GM12878 (cell line): Measurements from ENCODE around the gene FBXO21. TPM values are rescaled to one million over a fixed set of nuclear protein-coding genes. Genes with fewer than 3 reads are reported as not detected.
A peak's percentile ranks its signal among the peaks of the same experiment; 100 is the strongest.

ENCODE experiments used
- ATAC-seq: fragments of 200-7000 bp; cut with Tn5 transposase; 3 replicates; pipeline ENCODE4 v1.9.1; 2020; ENCODE audit warnings: mild to moderate bottlenecking, moderate library complexity
- BruUV-seq: library from RNA; stranded (reverse); fragments of 400-500 nt; replicated peaks from 2 replicates; lab custom pipeline; 2021; lab: Mats Ljungman, UMichigan
- CTCF ChIA-PET: fragments of 300-600 bp; sonication (Branson Sonifier 250); formaldehyde crosslinking; extraction: SDS; loops from one replicate; lab custom pipeline; 2021; ENCODE audit warnings: inconsistent platforms; lab: Yijun Ruan, JAX
- POLR2A ChIA-PET: fragments of 350-600 bp; formaldehyde crosslinking; extraction: SDS; loops from one replicate; lab custom pipeline; 2021; ENCODE audit warnings: inconsistent platforms; lab: Charles Lee
- RAD21 ChIA-PET: fragments of 300-600 bp; sonication (Branson Sonifier 250); formaldehyde crosslinking; loops from one replicate; lab custom pipeline; 2023; ENCODE audit warnings: antibody characterized with exemption; ENCODE audit not compliant: unreplicated experiment; lab: Charles Lee
- SMC1A ChIA-PET: fragments of 300-600 bp; sonication (Branson Sonifier 250); formaldehyde crosslinking; loops from one replicate; lab custom pipeline; 2023; ENCODE audit not compliant: unreplicated experiment, uncharacterized antibody; lab: Charles Lee
- DNase-seq: peaks from one replicate; pipeline ENCODE4 v3.0.0-alpha.2; 2011; ENCODE audit warnings: low read depth, low spot score
- FAIRE-seq: peaks from 3 replicates; lab custom pipeline; 2011; peaks lifted over from hg19 to GRCh38; lab: Jason Lieb, UNC
- H2AFZ ChIP-seq: 2 replicates; pipeline ENCODE4 v1.6.0; 2011; ENCODE audit warnings: low read depth, low read length, control low read depth; ENCODE audit not compliant: control insufficient read depth
- H3K27ac ChIP-seq: 2 replicates; pipeline ENCODE4 v1.5.1; 2011; ENCODE audit warnings: control low read depth; ENCODE audit not compliant: control insufficient read depth, insufficient read depth
- H3K27me3 ChIP-seq, 2 experiments: replicated peaks in 1 of 2; 2 replicates each; pipeline versions ENCODE4 v1.6.0 to v1.6.1; 2011; ENCODE audit warnings: low read length in 1 of 2; ENCODE audit not compliant: control insufficient read depth in 2 of 2, insufficient read depth in 2 of 2
- H3K36me3 ChIP-seq, 2 experiments: 2 replicates each; pipeline ENCODE4 v1.5.1; 2011; ENCODE audit warnings: low read length in 1 of 2; ENCODE audit not compliant: control insufficient read depth in 2 of 2, insufficient read depth in 2 of 2
- H3K4me1 ChIP-seq: 2 replicates; pipeline ENCODE4 v1.6.1; 2011; ENCODE audit warnings: mild to moderate bottlenecking, low read length, moderate library complexity, mixed read lengths; ENCODE audit not compliant: control insufficient read depth, insufficient read depth
- H3K4me2 ChIP-seq: 2 replicates; pipeline ENCODE4 v1.6.0; 2011; ENCODE audit warnings: control low read depth; ENCODE audit not compliant: control insufficient read depth, insufficient read depth
- H3K4me3 ChIP-seq: fragments of 200-600 bp; sonication (generic); 2 replicates; pipeline ENCODE4 v1.5.1; 2016
- H3K79me2 ChIP-seq: 2 replicates; pipeline ENCODE4 v1.6.0; 2011; ENCODE audit warnings: low read length; ENCODE audit not compliant: control insufficient read depth, insufficient read depth
- H3K9ac ChIP-seq: 2 replicates; pipeline ENCODE4 v1.8.0; 2011; ENCODE audit warnings: low read length, control low read depth, mixed read lengths; ENCODE audit not compliant: control insufficient read depth, insufficient read depth
- H3K9me3 ChIP-seq: replicated peaks from 3 replicates; pipeline ENCODE4 v1.5.1; 2011; ENCODE audit warnings: mild to moderate bottlenecking, low read length; ENCODE audit not compliant: control insufficient read depth, insufficient read depth
- H4K20me1 ChIP-seq: 2 replicates; pipeline ENCODE4 v1.6.0; 2011; ENCODE audit not compliant: control insufficient read depth, insufficient read depth
- BCL11A ChIP-seq: IDR thresholded peaks from 2 replicates; pipeline ENCODE4 v1.6.1; 2011; ENCODE audit warnings: low read depth, low read length
- CHD4 ChIP-seq: fragments of 200-600 bp; sonication (generic); IDR thresholded peaks from 2 replicates; pipeline ENCODE4 v1.6.1; 2016; ENCODE audit warnings: mild to moderate bottlenecking
- E2F8 ChIP-seq: fragments of 450-650 bp; IDR thresholded peaks from 2 replicates; pipeline ENCODE4 v1.6.1; 2018; ENCODE audit warnings: mild to moderate bottlenecking, low read depth, moderate library complexity; ENCODE audit not compliant: partially characterized antibody
- IKZF2 ChIP-seq, 2 experiments: fragments of 450-650 bp; IDR thresholded peaks; 2 replicates each; pipeline ENCODE4 v1.6.1; 2017; ENCODE audit warnings: mild to moderate bottlenecking in 2 of 2, moderate library complexity in 2 of 2
- MTA2 ChIP-seq: fragments of 450-650 bp; IDR thresholded peaks from 2 replicates; pipeline ENCODE4 v1.6.1; 2016; ENCODE audit warnings: low read depth, mild to moderate bottlenecking, moderate library complexity
- NFYA ChIP-seq: IDR thresholded peaks from 2 replicates; pipeline ENCODE4 v1.6.1; 2011; ENCODE audit warnings: low read depth, mild to moderate bottlenecking, low read length, improper control_type of control experiment, borderline replicate concordance
- POLR2A ChIP-seq: IDR thresholded peaks from 2 replicates; pipeline ENCODE4 v1.6.1; 2011; ENCODE audit warnings: low read depth, mild to moderate bottlenecking, low read length
- RAD21 ChIP-seq: IDR thresholded peaks from 2 replicates; pipeline ENCODE4 v1.6.1; 2011; ENCODE audit warnings: mild to moderate bottlenecking, low read depth, low read length, moderate library complexity; ENCODE audit not compliant: insufficient read depth
- RUNX3 ChIP-seq: IDR thresholded peaks from 2 replicates; pipeline ENCODE4 v1.6.1; 2012; ENCODE audit warnings: low read length, inconsistent platforms
- SIX5 ChIP-seq: IDR thresholded peaks from 2 replicates; pipeline ENCODE4 v1.6.1; 2011; ENCODE audit warnings: mild to moderate bottlenecking, low read depth, low read length, moderate library complexity; ENCODE audit not compliant: severe bottlenecking
- ZNF207 ChIP-seq: fragments of 450-650 bp; IDR thresholded peaks from 2 replicates; pipeline ENCODE4 v1.6.1; 2014; ENCODE audit warnings: antibody characterized with exemption, mild to moderate bottlenecking, borderline replicate concordance
- WGBS: methylation state at CpG from one replicate; pipeline ENCODE4 v1.1.6; 2016; ENCODE audit warnings: low lambda C conversion rate; ENCODE audit not compliant: insufficient replicate concordance, insufficient coverage; ENCODE audit errors: missing lambda C conversion rate; 5-methylcytosine and 5-hydroxymethylcytosine counted together
- in situ Hi-C: fragments of 300-500 bp; cut with MboI; formaldehyde crosslinking; loops from 9 replicates; pipeline ENCODE4 v1.14.3; 2018; ENCODE audit warnings: mixed read lengths
- intact Hi-C: fragments of 100-400 bp; cut with micrococcal nuclease; formaldehyde crosslinking; loops from one replicate; pipeline ENCODE4 v1.14.2; 2022; ENCODE audit not compliant: unreplicated experiment
- polyA plus RNA-seq, 11 experiments: library from polyadenylated mRNA; depleted of rRNA in 4 of 11; unstranded in 6 of 11; stranded (reverse) in 5 of 11; fragments of >200 nt; fragmentation: Nextera tagmentation in 4 of 11; fragmentation: Illumina TruSeq in 1 of 11; extraction: Ambion mirVana in 4 of 11; extraction: Trizol in 1 of 11; gene quantifications; 1 replicate in 1 of 11; 2 replicates in 10 of 11; pipeline versions ENCODE4 v1.2.1 to v1.2.3, GENCODE V29; 2011 to 2016; ENCODE audit warnings: inconsistent platforms in 2 of 11, missing spikeins in 2 of 11, low read depth in 1 of 11
- total RNA-seq, 4 experiments: library from RNA; depleted of rRNA in 3 of 4; stranded (reverse); fragments of >200 nt in 3 of 4; fragmentation: Illumina TruSeq in 1 of 4; extraction: Trizol in 1 of 4; gene quantifications; 2 replicates each; pipeline versions ENCODE4 v1.2.1 to v1.2.3, GENCODE V29; 2013 to 2021
- TF ChIP-seq, protein P1 (sequence below): fragments of 450-650 bp; formaldehyde crosslinking; IDR thresholded peaks from 2 replicates; pipeline ENCODE4 v1.5.0; 2022; ENCODE audit warnings: mild to moderate bottlenecking, missing genetic modification characterization
- TF ChIP-seq, protein P2 (sequence below): fragments of 450-650 bp; IDR thresholded peaks from 2 replicates; pipeline ENCODE4 v1.6.1; 2017; ENCODE audit warnings: low read depth, mild to moderate bottlenecking, moderate library complexity

The FBXO21 gene
- total and polyA plus RNA-seq, 10 of the 15 experiments (the other 5 are each of a cell fraction or from before 2014, with no cell fraction given), result 5.5 to 32.6 (median 18.9) TPM

- BruUV-seq, result no TSS peak
- Histone ChIP-seq H4K20me1 (no peaks in the 10 kb centered on the region), H2AFZ (no peak overlapping the region), H3K4me1 (peaks cover 14% of the 10 kb centered on the region), H3K9ac (no peak overlapping the region; the same call in 1 of the 2 replicates), H3K27ac (peak overlapping the region; percentile 53), H3K79me2 (no peaks in the 10 kb centered on the region), H3K36me3 (peaks cover 4 to 15% of the 10 kb centered on the region in 2 experiments), H3K27me3 (no peaks in the 10 kb centered on the region), H3K4me3 (no peak overlapping the region), H3K9me3 (no peaks in the 10 kb centered on the region), H3K4me2 (peak overlapping the region; percentile 33)
- DNase-seq, result no peak
- POLR2A ChIA-PET, result no interaction called here
- CTCF ChIA-PET, result no interaction called here
- RAD21 ChIA-PET, result no interaction called here
- intact Hi-C loops, result no loop called here
- in situ Hi-C loops, result no loop called here
- SMC1A ChIA-PET, result interaction anchor here (1.4 kb wide), 1 partner anchor 119 kb away, joined by 3 read pairs; no protein-coding TSS in a partner anchor
- no peak for FAIRE-seq
- WGBS, result 3% methylated on average over 18 of the region's 18 CpGs
- peak; percentile 84 for ATAC-seq
- TF ChIP-seq MTA2 (0 out of 2 replicates have a peak, but pooled peaks have one; percentile 39), SIX5 (no peak), POLR2A (no peak), RAD21 (no peak), CHD4 (no peak), E2F8 (no peak), ZNF207 (no peak), RUNX3 (peak; percentile 22; the same call in 1 of the 2 replicates), NFYA (no peak), BCL11A (peak; percentile 64), IKZF2 (IDR thresholded peaks at IDR 0.05) (0 out of 4 replicates have a peak, but pooled peaks of 1 of the 2 experiments have one; percentile 15)
- TF ChIP-seq, protein P1, sequence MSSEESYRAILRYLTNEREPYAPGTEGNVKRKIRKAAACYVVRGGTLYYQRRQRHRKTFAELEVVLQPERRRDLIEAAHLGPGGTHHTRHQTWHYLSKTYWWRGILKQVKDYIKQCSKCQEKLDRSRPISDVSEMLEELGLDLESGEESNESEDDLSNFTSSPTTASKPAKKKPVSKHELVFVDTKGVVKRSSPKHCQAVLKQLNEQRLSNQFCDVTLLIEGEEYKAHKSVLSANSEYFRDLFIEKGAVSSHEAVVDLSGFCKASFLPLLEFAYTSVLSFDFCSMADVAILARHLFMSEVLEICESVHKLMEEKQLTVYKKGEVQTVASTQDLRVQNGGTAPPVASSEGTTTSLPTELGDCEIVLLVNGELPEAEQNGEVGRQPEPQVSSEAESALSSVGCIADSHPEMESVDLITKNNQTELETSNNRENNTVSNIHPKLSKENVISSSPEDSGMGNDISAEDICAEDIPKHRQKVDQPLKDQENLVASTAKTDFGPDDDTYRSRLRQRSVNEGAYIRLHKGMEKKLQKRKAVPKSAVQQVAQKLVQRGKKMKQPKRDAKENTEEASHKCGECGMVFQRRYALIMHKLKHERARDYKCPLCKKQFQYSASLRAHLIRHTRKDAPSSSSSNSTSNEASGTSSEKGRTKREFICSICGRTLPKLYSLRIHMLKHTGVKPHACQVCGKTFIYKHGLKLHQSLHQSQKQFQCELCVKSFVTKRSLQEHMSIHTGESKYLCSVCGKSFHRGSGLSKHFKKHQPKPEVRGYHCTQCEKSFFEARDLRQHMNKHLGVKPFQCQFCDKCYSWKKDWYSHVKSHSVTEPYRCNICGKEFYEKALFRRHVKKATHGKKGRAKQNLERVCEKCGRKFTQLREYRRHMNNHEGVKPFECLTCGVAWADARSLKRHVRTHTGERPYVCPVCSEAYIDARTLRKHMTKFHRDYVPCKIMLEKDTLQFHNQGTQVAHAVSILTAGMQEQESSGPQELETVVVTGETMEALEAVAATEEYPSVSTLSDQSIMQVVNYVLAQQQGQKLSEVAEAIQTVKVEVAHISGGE (CRISPR knock-in tag), result no peak
- TF ChIP-seq, protein P2, sequence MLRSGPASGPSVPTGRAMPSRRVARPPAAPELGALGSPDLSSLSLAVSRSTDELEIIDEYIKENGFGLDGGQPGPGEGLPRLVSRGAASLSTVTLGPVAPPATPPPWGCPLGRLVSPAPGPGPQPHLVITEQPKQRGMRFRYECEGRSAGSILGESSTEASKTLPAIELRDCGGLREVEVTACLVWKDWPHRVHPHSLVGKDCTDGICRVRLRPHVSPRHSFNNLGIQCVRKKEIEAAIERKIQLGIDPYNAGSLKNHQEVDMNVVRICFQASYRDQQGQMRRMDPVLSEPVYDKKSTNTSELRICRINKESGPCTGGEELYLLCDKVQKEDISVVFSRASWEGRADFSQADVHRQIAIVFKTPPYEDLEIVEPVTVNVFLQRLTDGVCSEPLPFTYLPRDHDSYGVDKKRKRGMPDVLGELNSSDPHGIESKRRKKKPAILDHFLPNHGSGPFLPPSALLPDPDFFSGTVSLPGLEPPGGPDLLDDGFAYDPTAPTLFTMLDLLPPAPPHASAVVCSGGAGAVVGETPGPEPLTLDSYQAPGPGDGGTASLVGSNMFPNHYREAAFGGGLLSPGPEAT, result 0 out of 2 replicates have a peak, but pooled peaks have one; percentile 41
Measured at GRCh38 chr12:117143008-117143532, 47.2 kb downstream of the FBXO21 start.
